A549 treated with Hydrocortisone at 1 μM for 4 hours (cell line): Measurements from ENCODE around the gene CWC25. TPM values are rescaled to one million over a fixed set of nuclear protein-coding genes. Genes with fewer than 3 reads are reported as not detected.

ENCODE experiments used
- total RNA-seq: library from RNA; stranded (reverse); fragments of 200-300 nt; extraction: Qiagen RNA extraction; gene quantifications from 5 replicates; pipeline ENCODE4 v1.2.3, GENCODE V29; 2022

Gene CWC25
- total RNA-seq: 19.6 to 25.9 TPM (median 20.5 TPM) in 5 replicates

DNA sequence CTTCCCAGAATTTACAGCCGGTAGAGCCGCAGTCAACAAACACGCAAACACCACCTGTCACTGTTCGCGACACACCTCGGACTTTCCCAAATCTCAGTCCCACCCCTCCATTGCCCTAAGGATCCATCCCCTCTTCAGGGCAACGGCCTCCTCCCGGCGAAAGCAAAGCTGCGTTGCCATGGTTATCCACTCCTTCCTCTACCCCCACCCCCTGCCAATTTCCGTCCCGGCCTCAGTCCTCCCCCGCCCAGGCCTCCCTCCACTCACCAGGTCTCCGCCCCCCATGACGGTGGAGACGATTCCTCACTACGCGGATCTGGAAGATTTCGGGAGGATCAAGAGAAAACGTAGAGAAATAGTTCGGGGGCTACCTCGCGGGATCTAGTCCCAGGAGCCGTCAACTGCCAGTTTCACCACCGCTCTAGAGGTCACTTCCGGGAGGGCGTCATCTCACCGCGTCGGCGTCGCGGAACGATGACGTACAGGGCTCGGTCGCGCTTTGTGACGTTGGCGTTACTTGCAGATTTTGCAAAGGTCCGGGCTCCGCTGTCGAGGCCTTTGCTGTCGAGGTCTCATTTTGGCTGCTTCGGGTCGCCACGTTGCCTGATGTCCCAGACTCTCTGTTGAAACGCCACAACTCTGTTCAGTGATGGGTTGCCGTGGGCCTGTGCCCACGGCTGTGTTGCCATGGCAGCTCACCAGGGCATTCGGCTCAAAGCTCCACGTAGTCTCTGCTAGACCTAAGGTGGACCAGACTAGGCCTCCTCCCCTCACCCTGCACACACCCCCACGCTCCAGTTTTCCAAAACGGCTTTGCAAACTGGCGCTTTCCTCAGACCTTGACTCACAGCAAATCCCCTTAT lies at the start of gene CWC25:
TSS of gene CWC25 (minus strand) at position 423 of the 863 bp plus-strand sequence. CDS start at position 285, 138 bp downstream.

DNA sequence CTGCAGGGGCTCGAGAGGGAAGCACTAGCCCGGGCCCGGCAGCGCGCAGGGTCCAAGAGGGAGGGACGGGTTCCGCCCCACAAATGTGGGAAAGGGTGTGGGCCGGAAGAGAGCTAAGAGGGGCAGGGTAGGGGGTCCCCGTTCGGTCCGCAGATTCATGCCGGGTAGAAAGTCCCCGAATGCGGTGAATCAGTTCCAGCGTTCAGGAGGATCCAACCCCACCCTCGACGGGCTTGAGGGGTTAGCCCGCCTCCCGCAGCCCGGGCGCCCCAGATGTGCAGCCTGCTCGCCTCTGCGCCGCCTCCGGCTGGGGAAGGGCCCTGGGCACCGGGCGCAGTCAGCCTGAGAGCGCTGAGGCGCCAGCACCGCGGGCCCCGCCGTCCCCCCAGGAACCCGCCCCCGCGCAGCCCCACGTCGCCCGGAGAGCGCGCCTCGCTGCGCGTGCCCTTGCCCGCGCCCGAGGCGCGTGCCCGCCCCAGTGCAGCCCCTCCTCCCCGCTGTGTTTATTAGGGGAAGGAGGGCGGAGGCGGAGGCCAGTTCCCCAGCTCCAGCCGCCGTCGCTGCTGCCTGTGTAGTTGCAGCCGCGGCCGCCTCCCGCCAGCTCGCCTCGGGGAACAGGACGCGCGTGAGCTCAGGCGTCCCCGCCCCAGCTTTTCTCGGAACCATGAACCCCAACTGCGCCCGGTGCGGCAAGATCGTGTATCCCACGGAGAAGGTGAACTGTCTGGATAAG lies 44.6 kb upstream of the CWC25 start, which contains the start of gene LASP1:
TSS of gene LASP1 (plus strand) at position 533 of the 733 bp plus-strand sequence. CDS start at position 665, 132 bp downstream.

DNA sequence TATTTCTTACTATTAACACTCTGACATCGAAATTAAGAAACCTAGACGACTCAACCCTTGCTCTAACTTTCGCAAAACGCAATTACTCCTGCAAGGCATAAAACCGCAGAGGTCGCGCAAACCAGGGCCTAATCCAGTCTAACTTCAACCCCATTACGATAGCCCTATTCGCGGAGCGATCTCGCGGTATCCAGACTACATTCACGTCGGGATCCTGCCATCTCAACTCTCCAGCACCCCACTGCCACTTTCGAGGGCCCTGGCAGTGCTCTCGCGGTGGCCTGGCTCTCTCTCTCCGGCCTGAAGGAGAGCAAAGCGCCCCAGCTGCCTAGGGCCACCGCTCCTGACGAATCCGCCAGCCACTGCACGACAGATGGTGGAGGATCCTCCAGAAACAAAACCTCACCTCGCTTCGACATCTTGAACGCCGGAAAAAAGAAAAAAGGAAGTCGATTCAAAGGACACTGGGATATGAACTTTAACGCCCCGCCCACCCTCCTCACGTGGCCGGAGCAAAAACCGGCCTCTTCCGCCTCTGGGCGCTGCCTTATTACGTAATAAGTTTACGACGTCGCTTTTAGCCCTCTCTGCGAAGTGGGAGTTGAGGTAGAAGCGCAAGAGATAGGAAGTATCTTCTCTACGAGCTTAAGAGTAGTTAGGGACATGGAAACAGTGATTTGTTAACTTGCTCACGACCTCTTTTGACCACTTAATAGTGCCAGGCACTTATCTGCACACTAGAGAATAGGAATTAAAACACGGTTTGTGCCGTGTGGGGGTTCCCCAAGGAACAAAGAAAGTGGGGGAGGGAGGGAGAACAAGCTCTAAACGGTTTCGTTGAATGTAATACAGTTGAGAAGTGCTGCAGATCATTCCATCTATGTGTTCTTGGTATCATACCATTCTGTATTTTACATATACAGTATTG lies 28.4 kb upstream of the CWC25 start, which contains the start of gene RPL23:
TSS of gene RPL23 (minus strand) at position 430 of the 928 bp plus-strand sequence. CDS start at position 419, 11 bp downstream.

DNA sequence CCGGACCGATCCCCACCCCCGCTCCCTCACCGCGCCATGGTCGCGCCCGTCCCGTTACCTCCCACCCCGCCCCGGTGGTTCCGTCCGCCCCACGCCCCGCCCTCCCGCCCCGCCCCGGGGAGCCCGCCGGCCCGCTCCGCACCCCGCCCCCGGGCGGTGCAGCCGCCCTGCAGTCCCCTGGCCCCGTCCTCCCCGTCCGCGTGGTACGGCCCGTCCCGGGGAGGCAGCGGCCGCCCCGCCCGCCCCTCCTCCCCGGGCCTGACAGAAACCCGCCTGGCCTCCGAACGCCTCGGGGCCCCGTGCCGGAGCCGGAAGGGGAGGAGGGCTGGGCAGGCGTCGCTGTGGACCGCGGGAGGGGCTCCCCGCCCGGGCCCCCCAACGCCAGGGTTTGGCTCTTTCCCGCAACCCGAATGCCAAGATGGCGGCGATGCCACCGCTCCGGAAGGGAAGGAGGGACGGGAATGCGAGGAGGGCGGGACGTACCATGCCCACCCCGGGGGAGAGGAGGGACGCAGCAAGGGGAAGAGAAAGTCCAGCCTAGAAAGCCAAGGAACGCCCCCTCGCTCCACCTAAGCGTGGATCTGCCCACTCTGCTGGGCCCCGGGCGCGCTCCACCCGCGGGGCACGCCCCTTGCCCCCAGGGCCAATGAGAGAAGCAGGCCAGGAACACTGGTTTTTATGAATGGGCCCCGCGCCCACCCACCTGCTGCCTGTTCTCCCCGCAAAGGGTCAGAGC lies 25.5 kb downstream of the CWC25 start, which contains the start of gene PIP4K2B:
TSS of gene PIP4K2B (minus strand) at position 56 of the 736 bp plus-strand sequence. CDS start 132 bp downstream, outside the sequence.

DNA sequence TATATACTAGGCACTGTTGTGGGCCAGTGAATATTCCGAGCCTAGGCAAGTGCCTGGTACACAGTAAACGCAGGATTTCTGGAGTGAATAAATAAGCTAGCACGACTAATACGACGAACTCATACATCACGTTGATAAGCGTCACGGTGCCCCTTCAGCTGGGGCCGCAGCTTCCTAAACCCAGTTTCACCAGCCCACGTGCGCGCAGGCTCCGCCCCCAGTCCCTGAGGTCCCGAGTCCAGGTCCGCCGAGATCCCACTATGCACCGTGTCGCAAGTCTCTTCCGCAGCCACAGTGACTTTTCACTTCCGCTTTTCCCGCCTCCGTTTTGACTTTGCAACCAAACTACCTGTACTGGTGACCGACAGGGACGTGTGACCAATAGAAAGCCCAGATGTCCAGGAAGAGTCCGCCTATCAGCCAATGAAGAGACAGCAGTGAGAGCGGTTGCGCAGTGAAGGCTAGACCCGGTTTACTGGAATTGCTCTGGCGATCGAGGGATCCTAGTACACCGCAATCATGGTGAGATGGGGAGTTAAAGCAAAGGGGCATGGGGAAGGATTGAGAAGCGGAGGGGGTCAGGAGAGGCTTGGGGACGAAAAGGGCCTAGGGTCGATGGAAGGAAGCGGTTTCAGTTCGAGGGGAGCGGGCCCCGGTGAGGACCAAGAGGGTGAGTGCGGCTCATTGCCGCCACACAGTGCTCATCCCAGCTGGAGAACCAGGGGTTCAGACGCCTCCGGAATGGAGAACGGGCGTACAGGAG lies 72.6 kb downstream of the CWC25 start, which contains the start of gene PSMB3:
TSS of gene PSMB3 (plus strand) at position 434 of the 763 bp plus-strand sequence. CDS start at position 520, 86 bp downstream.

Other genes starting within 250 kb of the CWC25 start
- gene SRCIN1, start 219.4 kb downstream of the CWC25 start, total RNA-seq: 2.0 to 3.2 TPM (median 2.7 TPM) in 5 replicates
- 10.9 to 12.9 TPM (median 12.0 TPM) in 5 replicates for gene EPOP, start 150.4 kb downstream of the CWC25 start, total RNA-seq
- 21.9 to 31.4 TPM (median 28.0 TPM) in 5 replicates for gene MLLT6, start 120.0 kb downstream of the CWC25 start, total RNA-seq
- gene CISD3, start 95.0 kb downstream of the CWC25 start, total RNA-seq: 45.3 to 98.5 TPM (median 90.3 TPM) in 5 replicates
- gene PCGF2, start 77.0 kb downstream of the CWC25 start, total RNA-seq: 36.0 to 61.2 TPM (median 54.0 TPM) in 5 replicates
- 333 to 456 TPM (median 432 TPM) in 5 replicates for gene PSMB3, start 72.6 kb downstream of the CWC25 start, total RNA-seq
- 35.3 to 47.1 TPM (median 39.4 TPM) in 5 replicates for gene PIP4K2B, start 25.8 kb downstream of the CWC25 start, total RNA-seq
- gene RPL23, start 28.4 kb upstream of the CWC25 start, total RNA-seq: 2,337 to 2,980 TPM (median 2,639 TPM) in 5 replicates
- gene LASP1, start 44.7 kb upstream of the CWC25 start, total RNA-seq: 246 to 296 TPM (median 250 TPM) in 5 replicates
- gene FBXO47, start 142.1 kb upstream of the CWC25 start, total RNA-seq: not detected in 5 replicates